Mesothelial cell of epicardium (in vitro differentiated cells): ENCODE data around the gene DNAJC6. TPM values are rescaled to one million over a fixed set of nuclear protein-coding genes. Genes with fewer than 3 reads are reported as not detected.

Experiments
- DNase-seq, 2 experiments: peaks; one replicate each; pipeline ENCODE4 v3.0.0; 2021; ENCODE audit warnings: low spot score in 2 of 2; ENCODE audit not compliant: unreplicated experiment in 2 of 2
- H3K27ac Mint-ChIP-seq: 2 replicates; pipeline ENCODE4 v1.8.0; 2021; ENCODE audit warnings: mixed read lengths
- H3K27me3 Mint-ChIP-seq: 2 replicates; pipeline ENCODE4 v1.8.0; 2021; ENCODE audit warnings: low read depth, mixed read lengths
- H3K36me3 Mint-ChIP-seq: 2 replicates; pipeline ENCODE4 v1.8.0; 2021; ENCODE audit warnings: mixed read lengths
- H3K4me1 Mint-ChIP-seq: 2 replicates; pipeline ENCODE4 v1.8.0; 2021; ENCODE audit warnings: mixed read lengths
- H3K4me3 Mint-ChIP-seq: 2 replicates; pipeline ENCODE4 v1.8.0; 2021; ENCODE audit warnings: mild to moderate bottlenecking, moderate library complexity, mixed read lengths
- H3K9me3 Mint-ChIP-seq: 2 replicates; pipeline ENCODE4 v1.8.0; 2021; ENCODE audit warnings: mixed read lengths
- total RNA-seq: library from RNA; stranded (reverse); gene quantifications from 3 replicates; pipeline ENCODE4 v1.2.1, GENCODE V29; 2021
- TF ChIP-seq, protein P1 (sequence below): fragments of 200-600 bp; sonication (generic); IDR thresholded peaks from one replicate; pipeline ENCODE4 v1.5.0; 2021; ENCODE audit warnings: antibody characterized with exemption; ENCODE audit not compliant: unreplicated experiment

DNAJC6 gene
- total RNA-seq, 1 donor from 2014 or later: 19.4 TPM

DNA sequence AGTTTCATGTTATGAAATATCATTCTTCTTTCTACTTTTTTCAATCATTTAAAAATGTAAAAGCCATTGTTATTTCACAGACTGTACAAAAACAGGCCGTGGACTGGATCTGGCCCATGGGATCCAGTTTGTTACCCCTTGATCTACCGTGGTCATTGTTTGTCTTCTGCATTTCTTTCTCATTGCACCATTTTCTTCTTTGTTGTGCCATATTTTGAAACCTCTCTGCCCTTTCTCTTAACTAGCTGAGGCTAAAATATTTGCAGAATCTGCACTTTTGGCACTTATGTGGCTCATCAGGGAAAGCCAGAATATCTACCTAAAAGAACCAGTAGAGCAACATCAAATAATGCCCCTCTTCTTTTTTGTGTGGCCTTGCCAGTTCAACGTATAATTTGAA lies 50.5 kb downstream of the DNAJC6 start:
- peaks cover 24% of the 10 kb centered on the region for H3K4me1 Mint-ChIP-seq
- H3K4me3 Mint-ChIP-seq: no peak overlapping the region
- H3K9me3 Mint-ChIP-seq: peaks cover 5% of the 10 kb centered on the region
- TF ChIP-seq, protein P1, sequence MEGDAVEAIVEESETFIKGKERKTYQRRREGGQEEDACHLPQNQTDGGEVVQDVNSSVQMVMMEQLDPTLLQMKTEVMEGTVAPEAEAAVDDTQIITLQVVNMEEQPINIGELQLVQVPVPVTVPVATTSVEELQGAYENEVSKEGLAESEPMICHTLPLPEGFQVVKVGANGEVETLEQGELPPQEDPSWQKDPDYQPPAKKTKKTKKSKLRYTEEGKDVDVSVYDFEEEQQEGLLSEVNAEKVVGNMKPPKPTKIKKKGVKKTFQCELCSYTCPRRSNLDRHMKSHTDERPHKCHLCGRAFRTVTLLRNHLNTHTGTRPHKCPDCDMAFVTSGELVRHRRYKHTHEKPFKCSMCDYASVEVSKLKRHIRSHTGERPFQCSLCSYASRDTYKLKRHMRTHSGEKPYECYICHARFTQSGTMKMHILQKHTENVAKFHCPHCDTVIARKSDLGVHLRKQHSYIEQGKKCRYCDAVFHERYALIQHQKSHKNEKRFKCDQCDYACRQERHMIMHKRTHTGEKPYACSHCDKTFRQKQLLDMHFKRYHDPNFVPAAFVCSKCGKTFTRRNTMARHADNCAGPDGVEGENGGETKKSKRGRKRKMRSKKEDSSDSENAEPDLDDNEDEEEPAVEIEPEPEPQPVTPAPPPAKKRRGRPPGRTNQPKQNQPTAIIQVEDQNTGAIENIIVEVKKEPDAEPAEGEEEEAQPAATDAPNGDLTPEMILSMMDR: no peak
- H3K27ac Mint-ChIP-seq: peak overlapping the region; percentile 78
- DNase-seq: no peak
- H3K36me3 Mint-ChIP-seq: peaks cover 4% of the 10 kb centered on the region
- no peaks in the 10 kb centered on the region for H3K27me3 Mint-ChIP-seq

DNA sequence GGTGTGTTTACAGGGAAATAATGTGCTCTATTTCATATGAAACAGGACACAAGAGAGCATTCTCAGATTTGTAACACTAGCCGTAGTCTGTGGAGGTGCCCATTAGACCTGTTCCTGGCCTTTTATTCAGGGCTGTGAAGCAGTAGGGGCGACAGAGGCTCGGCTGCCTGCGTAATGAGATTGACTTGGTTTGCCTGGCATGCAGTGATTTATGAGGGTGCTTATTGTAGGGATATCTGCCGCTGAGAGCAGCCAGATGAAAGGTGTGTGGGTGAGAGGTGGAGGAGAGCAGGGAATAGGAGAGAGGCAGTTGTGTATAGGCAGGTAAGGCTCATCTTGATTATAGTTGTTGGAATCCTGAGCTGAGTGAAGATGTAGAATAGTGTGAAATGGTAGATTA lies 51.3 kb downstream of the DNAJC6 start:
- Mint-ChIP-seq H3K4me1 (peaks cover 24% of the 10 kb centered on the region), H3K9me3 (peaks cover 5% of the 10 kb centered on the region), H3K27ac (peak overlapping the region; percentile 78), H3K36me3 (peaks cover 6% of the 10 kb centered on the region), H3K27me3 (no peaks in the 10 kb centered on the region), H3K4me3 (no peak overlapping the region)
- no peak for DNase-seq
- TF ChIP-seq, protein P1: no peak

DNA sequence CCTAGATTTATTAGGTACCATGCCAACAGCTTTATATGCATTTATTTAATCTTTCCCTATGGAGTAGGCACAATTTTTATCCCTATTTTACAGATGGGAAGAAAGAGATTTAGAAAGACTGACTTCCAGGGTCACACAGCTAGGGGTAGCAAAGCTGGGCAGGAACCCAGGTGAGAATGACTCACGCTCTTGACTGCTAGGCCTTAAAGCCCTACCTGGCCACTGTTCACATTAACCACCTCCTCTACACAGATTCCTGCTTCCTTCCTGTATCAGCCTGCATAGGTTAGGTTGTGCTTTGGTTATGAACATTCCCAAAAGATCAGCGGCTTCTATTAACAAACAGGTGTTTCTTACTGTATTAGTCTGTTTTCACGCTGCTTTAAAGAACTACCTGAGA lies 53.2 kb downstream of the DNAJC6 start:
- peaks cover 24% of the 10 kb centered on the region for H3K4me1 Mint-ChIP-seq
- H3K9me3 Mint-ChIP-seq: peaks cover 5% of the 10 kb centered on the region
- H3K27ac Mint-ChIP-seq: no peak overlapping the region
- H3K27me3 Mint-ChIP-seq: no peaks in the 10 kb centered on the region
- TF ChIP-seq, protein P1: no peak
- DNase-seq: no peak
- H3K36me3 Mint-ChIP-seq: peaks cover 6% of the 10 kb centered on the region
- H3K4me3 Mint-ChIP-seq: no peak overlapping the region

DNA sequence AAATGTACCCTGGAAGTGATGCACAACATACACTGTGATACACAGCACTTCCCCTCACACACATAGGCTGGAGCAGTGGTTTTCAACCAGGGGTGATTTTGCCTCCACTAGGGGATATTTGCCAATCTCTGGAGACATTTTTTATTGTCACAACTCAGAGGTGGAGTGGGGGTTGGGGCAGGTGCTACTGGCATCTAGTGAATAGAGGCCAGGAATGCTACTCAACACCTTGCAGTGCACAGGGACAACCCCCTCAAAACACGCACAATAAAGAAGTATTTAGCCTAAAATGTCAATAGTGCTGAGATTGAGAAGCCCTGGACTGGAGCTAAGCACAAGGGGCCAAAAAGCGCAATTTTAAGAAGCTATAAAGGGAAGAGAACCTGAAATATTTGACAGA lies 54.1 kb downstream of the DNAJC6 start:
- Mint-ChIP-seq H3K27ac (no peak overlapping the region), H3K4me1 (peaks cover 24% of the 10 kb centered on the region), H3K4me3 (no peak overlapping the region), H3K36me3 (peaks cover 6% of the 10 kb centered on the region), H3K9me3 (peaks cover 4% of the 10 kb centered on the region), H3K27me3 (no peaks in the 10 kb centered on the region)
- TF ChIP-seq, protein P1: no peak
- no peak for DNase-seq

DNA sequence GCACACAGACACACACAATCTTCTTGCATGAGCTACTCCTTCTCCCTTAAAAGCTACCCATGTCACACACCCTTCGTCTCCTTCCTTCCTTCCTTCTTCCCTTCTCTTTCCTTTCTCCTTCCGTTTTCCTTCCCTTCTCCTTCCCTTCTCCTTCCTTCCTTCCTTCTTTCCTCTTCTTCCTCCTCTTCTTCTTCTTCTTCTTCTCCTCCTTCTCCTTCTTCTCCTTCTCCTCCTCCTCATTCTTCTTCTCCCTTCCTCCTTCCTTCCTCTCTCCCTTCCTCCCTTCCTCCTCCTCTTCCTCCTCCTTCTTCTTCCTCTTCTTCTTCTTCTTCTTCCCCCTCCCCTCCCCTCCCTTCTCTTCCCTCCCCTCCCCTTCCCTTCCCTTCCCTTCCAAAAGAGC lies 59.1 kb downstream of the DNAJC6 start:
- Mint-ChIP-seq H3K27ac (no peak overlapping the region), H3K4me3 (no peak overlapping the region), H3K4me1 (no peaks in the 10 kb centered on the region), H3K27me3 (no peaks in the 10 kb centered on the region), H3K36me3 (peaks cover 2% of the 10 kb centered on the region), H3K9me3 (no peaks in the 10 kb centered on the region)
- TF ChIP-seq, protein P1: no peak
- no peak for DNase-seq

DNA sequence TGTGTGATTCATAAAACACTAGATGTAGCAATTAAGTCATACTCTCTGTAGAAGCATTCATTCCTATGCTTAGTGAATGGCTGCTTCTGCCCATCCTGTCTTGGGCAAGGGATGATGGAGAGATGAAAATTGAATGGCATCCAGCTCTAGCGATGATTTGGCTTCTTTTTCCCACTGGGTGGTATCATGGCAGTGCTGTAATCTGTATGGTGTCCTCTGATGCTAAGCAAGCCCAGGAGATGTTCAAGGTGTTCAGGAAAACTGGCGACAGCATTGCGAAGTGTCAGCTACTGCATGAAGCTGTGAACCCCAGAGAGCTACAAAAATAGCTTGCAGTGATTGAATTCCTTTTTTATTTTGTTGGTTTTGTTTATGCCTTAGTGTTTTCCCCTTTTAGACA lies 62.2 kb downstream of the DNAJC6 start:
- Mint-ChIP-seq H3K9me3 (peaks cover 20% of the 10 kb centered on the region), H3K36me3 (peaks cover 14% of the 10 kb centered on the region), H3K27ac (no peak overlapping the region), H3K4me1 (no peaks in the 10 kb centered on the region), H3K4me3 (no peak overlapping the region), H3K27me3 (no peaks in the 10 kb centered on the region)
- no peak for DNase-seq
- TF ChIP-seq, protein P1: no peak
